ENCODE results near the gene RIMBP2.

DNA sequence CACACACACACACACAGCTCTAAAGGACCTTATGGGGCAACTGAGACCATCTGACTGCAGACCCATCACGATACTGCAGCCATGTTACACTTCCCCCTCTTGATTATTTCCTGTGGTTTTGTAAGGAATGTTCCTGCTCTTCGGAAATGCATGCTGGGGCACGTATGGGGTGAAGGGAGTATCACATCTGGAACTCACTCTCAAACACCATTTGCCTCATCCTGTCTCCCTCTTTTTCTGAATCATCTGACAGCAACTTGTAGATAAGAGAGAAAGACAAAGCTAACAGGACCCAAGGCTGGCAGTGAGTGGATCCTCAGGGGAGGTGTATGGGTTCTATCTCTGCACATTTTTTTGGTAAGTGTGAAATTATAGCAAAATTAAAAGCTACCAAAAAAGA is 50.3 kb downstream of the RIMBP2 start:
- TF ChIP-seq CTCF (IDR thresholded peaks at IDR 0.05) (no peak), EP300 (IDR thresholded peaks at IDR 0.05) (no peak), POLR2A (IDR thresholded peaks at IDR 0.05; ENCODE audit: low read depth) (no peak), POLR2AphosphoS5 (IDR thresholded peaks at IDR 0.05) (no peak)
